Cardiac muscle cell (in vitro differentiated cells and primary cell): ENCODE results near the gene SH2D3C. TPM values are rescaled to one million over a fixed set of nuclear protein-coding genes. Genes with fewer than 3 reads are reported as not detected.
A peak's percentile ranks its signal among the peaks of the same experiment; 100 is the strongest.

Experiments used
- DNase-seq, 2 donors: peaks; one replicate each; pipeline versions ENCODE4 v3.0.0 to v3.0.0-alpha.2; 2010 to 2017; ENCODE audit warnings: low read depth in 1 of 2, low spot score in 1 of 2
- H3K27ac ChIP-seq: fragments of 200-600 bp; sonication (generic); 2 replicates; pipeline ENCODE4 v1.5.1; 2016
- H3K27me3 ChIP-seq: fragments of 200-600 bp; sonication (generic); 2 replicates; pipeline ENCODE4 v1.6.0; 2016; ENCODE audit warnings: control low read depth
- H3K36me3 ChIP-seq: fragments of 200-600 bp; sonication (generic); 2 replicates; pipeline ENCODE4 v1.5.1; 2016; ENCODE audit warnings: control low read depth
- H3K4me1 ChIP-seq: fragments of 200-600 bp; sonication (generic); 2 replicates; pipeline ENCODE4 v1.8.1; 2017; ENCODE audit warnings: low read depth, mild to moderate bottlenecking, mixed run types
- H3K4me3 ChIP-seq: fragments of 200-600 bp; sonication (generic); 2 replicates; pipeline ENCODE4 v1.5.1; 2016; ENCODE audit warnings: mild to moderate bottlenecking
- H3K9me3 ChIP-seq: fragments of 200-600 bp; sonication (generic); 2 replicates; pipeline ENCODE4 v1.5.1; 2017; ENCODE audit warnings: low read depth, mild to moderate bottlenecking, control low read depth
- polyA plus RNA-seq: library from polyadenylated mRNA; unstranded; fragments of >200 nt; fragmentation: Nextera tagmentation; extraction: Ambion mirVana; gene quantifications from 2 replicates; pipeline ENCODE4 v1.2.1, GENCODE V29; 2016
- total RNA-seq: library from RNA; depleted of rRNA; stranded (reverse); fragments of >200 nt; gene quantifications from 2 replicates; pipeline ENCODE4 v1.2.3, GENCODE V29; 2016
- TF ChIP-seq, protein P1 (sequence below): IDR thresholded peaks from 2 replicates; pipeline ENCODE4 v1.5.1; 2012; ENCODE audit warnings: low read depth, mild to moderate bottlenecking, low read length

Gene SH2D3C
- total and polyA plus RNA-seq, 2 experiments from 2014 or later: 3.7 to 9.9 TPM

DNA sequence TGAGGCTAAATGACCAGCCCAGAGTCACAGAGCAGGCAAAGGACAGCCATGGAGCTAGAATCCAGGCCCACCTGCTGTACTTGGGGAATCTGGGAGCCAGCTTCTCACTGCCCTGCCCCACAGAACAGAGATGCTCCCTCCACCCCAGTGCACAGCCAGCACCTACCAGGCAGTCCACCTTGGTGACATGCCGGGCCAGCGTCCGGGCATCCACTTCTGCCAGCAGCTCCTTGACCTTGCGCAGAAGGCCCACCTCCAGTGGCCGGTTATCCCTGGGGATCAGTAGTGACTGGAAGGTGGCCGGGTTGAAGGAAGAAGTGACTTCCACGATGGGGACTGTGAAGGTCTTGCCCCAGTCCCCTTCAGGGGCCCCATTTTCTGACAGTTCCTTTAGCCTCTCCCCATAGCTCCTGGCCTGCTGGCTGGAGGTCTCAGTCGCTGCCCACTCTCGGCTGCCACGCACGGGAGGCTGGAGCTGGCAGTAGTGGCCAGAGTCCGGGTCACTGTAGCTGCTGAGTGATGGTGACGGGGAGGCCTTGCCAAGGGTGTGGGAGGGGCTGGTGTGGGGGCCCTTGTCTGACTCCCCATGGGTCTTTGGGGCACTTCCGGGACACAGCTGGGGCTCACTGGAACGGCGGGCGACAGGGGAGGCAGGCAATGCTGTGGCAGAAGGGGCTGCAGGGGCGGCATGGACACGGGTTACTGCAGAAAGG, 33.9 kb downstream of the SH2D3C start:
- Histone ChIP-seq H3K9me3 (no peaks in the 10 kb centered on the region), H3K27ac (no peak overlapping the region), H3K4me3 (no peak overlapping the region), H3K36me3 (no peaks in the 10 kb centered on the region), H3K4me1 (peaks cover 13% of the 10 kb centered on the region), H3K27me3 (peaks cover 3% of the 10 kb centered on the region)
- TF ChIP-seq, protein P1, sequence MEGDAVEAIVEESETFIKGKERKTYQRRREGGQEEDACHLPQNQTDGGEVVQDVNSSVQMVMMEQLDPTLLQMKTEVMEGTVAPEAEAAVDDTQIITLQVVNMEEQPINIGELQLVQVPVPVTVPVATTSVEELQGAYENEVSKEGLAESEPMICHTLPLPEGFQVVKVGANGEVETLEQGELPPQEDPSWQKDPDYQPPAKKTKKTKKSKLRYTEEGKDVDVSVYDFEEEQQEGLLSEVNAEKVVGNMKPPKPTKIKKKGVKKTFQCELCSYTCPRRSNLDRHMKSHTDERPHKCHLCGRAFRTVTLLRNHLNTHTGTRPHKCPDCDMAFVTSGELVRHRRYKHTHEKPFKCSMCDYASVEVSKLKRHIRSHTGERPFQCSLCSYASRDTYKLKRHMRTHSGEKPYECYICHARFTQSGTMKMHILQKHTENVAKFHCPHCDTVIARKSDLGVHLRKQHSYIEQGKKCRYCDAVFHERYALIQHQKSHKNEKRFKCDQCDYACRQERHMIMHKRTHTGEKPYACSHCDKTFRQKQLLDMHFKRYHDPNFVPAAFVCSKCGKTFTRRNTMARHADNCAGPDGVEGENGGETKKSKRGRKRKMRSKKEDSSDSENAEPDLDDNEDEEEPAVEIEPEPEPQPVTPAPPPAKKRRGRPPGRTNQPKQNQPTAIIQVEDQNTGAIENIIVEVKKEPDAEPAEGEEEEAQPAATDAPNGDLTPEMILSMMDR: no peak
- DNase-seq: no peak

GRCh38 chr9:127742435-127743088, 35.9 kb downstream of the SH2D3C start:
- Histone ChIP-seq H3K9me3 (no peaks in the 10 kb centered on the region), H3K4me1 (peaks cover 13% of the 10 kb centered on the region), H3K36me3 (no peaks in the 10 kb centered on the region), H3K27ac (peak overlapping the region; percentile 61), H3K27me3 (peaks cover under 1% of the 10 kb centered on the region), H3K4me3 (peak overlapping the region; percentile 38)
- TF ChIP-seq, protein P1: no peak
- peak; percentile 14 to 90 for DNase-seq

- Histone ChIP-seq H3K36me3 (no peaks in the 10 kb centered on the region), H3K27ac (peak overlapping the region; percentile 61), H3K9me3 (no peaks in the 10 kb centered on the region), H3K4me1 (peaks cover 13% of the 10 kb centered on the region), H3K27me3 (no peaks in the 10 kb centered on the region), H3K4me3 (peak overlapping the region; percentile 38)
- DNase-seq: peak in 1 of 2 donors; percentile 96
- TF ChIP-seq, protein P1: no peak
Observed at GRCh38 chr9:127741831-127742434, 36.5 kb downstream of the SH2D3C start.

DNA sequence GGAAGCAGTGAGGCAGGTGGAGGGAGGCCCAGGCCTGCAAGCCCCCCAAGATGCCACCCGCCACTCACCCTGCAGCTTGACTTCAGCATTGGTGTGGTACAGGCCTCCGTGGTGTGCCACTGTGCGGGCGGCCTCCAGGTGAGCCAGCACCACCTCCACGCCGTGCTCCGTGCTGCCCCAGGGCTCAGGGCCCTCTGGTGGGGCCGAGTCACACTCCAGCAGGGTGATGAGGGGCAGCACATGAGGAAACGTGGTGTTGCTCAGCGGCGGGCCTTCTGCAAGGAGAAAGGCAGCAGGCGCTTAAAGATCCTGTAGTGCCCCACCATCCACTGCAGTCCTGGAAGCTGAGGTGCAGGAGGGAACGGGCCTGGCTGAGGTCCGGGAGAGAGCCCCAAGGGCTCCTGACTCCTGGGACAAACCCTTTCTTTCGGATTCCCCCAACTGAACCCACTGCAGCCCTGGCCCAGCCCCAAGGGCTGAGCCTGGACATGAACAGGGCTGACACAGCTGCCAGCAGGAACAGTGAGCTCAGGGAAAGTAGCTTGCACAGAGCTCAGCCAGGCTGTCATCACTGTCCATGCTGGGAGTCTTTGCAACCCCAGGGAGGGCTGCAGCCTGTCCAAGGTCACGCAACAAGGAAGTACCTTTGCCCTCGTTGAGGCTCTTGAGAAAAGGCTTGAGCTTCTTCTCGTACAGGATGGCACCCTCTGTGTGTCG, 38.7 kb downstream of the SH2D3C start:
- Histone ChIP-seq H3K9me3 (no peaks in the 10 kb centered on the region), H3K27ac (peak overlapping the region; percentile 62), H3K4me1 (peaks cover 13% of the 10 kb centered on the region), H3K27me3 (no peaks in the 10 kb centered on the region), H3K4me3 (no peak overlapping the region), H3K36me3 (no peaks in the 10 kb centered on the region)
- peak; percentile 19 to 60 for DNase-seq
- TF ChIP-seq, protein P1: no peak

- Histone ChIP-seq H3K4me1 (peaks cover 13% of the 10 kb centered on the region), H3K27ac (no peak overlapping the region), H3K4me3 (no peak overlapping the region), H3K27me3 (no peaks in the 10 kb centered on the region), H3K9me3 (no peaks in the 10 kb centered on the region), H3K36me3 (no peaks in the 10 kb centered on the region)
- TF ChIP-seq, protein P1: no peak
- no peak for DNase-seq
Observed at GRCh38 chr9:127738666-127739065, 39.8 kb downstream of the SH2D3C start.
